Progenitor cell of endocrine pancreas (in vitro differentiated cells): ENCODE measurements around the gene PRXL2B. TPM values are rescaled to one million over a fixed set of nuclear protein-coding genes. Genes with fewer than 3 reads are reported as not detected.

Source experiments
- DNase-seq: peaks from one replicate; pipeline ENCODE4 v3.0.0; 2021; ENCODE audit warnings: low spot score; ENCODE audit not compliant: unreplicated experiment
- H3K27ac Mint-ChIP-seq: 2 replicates; pipeline ENCODE4 v1.8.0; 2021; ENCODE audit warnings: mild to moderate bottlenecking, moderate library complexity, mixed read lengths
- H3K27me3 Mint-ChIP-seq: 2 replicates; pipeline ENCODE4 v1.8.0; 2021; ENCODE audit warnings: mixed read lengths
- H3K36me3 Mint-ChIP-seq: 2 replicates; pipeline ENCODE4 v1.8.0; 2022; ENCODE audit warnings: mixed read lengths; ENCODE audit not compliant: insufficient read depth
- H3K4me1 Mint-ChIP-seq: 2 replicates; pipeline ENCODE4 v1.8.0; 2021; ENCODE audit warnings: low read depth, mixed read lengths
- H3K4me3 Mint-ChIP-seq: 2 replicates; pipeline ENCODE4 v1.8.0; 2021; ENCODE audit warnings: low read depth, mild to moderate bottlenecking, moderate library complexity, mixed read lengths
- H3K9me3 Mint-ChIP-seq: 2 replicates; pipeline ENCODE4 v1.8.0; 2021; ENCODE audit warnings: low read depth, mixed read lengths
- CTCF ChIP-seq: fragments of 200-600 bp; sonication (generic); IDR thresholded peaks from one replicate; pipeline ENCODE4 v1.5.0; 2021; ENCODE audit warnings: antibody characterized with exemption, mild to moderate bottlenecking; ENCODE audit not compliant: unreplicated experiment
- total RNA-seq: library from RNA; stranded (reverse); gene quantifications from 2 replicates; pipeline ENCODE4 v1.2.1, GENCODE V29; 2021

Gene PRXL2B
- total RNA-seq, 1 donor from 2014 or later, result 36.4 TPM

- H3K9me3 Mint-ChIP-seq, result peaks cover 8% of the 10 kb centered on the region
- TF ChIP-seq CTCF, result no peak
- no peak overlapping the region for H3K4me3 Mint-ChIP-seq
- H3K27ac Mint-ChIP-seq, result no peak overlapping the region
- no peaks in the 10 kb centered on the region for H3K36me3 Mint-ChIP-seq
- H3K4me1 Mint-ChIP-seq, result no peaks in the 10 kb centered on the region
- H3K27me3 Mint-ChIP-seq, result peaks cover 25% of the 10 kb centered on the region
- DNase-seq, result peak; percentile 8
Observed at GRCh38 chr1:2611621-2612437, 25.3 kb downstream of the PRXL2B start.

- Mint-ChIP-seq H3K4me3 (no peak overlapping the region), H3K27me3 (peaks cover 28% of the 10 kb centered on the region), H3K4me1 (no peaks in the 10 kb centered on the region), H3K36me3 (no peaks in the 10 kb centered on the region), H3K27ac (no peak overlapping the region), H3K9me3 (peaks cover 8% of the 10 kb centered on the region)
- no peak for DNase-seq
- TF ChIP-seq CTCF, result no peak
Observed at GRCh38 chr1:2612591-2613365, 26.2 kb downstream of the PRXL2B start.

- Mint-ChIP-seq H3K9me3 (peaks cover 8% of the 10 kb centered on the region), H3K36me3 (no peaks in the 10 kb centered on the region), H3K4me3 (no peak overlapping the region), H3K27me3 (peaks cover 37% of the 10 kb centered on the region), H3K4me1 (no peaks in the 10 kb centered on the region), H3K27ac (no peak overlapping the region)
- no peak for DNase-seq
- no peak for TF ChIP-seq CTCF
Observed at GRCh38 chr1:2614145-2614544, 27.6 kb downstream of the PRXL2B start.

- no peak for TF ChIP-seq CTCF
- Mint-ChIP-seq H3K27ac (no peak overlapping the region), H3K36me3 (no peaks in the 10 kb centered on the region), H3K4me1 (no peaks in the 10 kb centered on the region), H3K9me3 (peaks cover 13% of the 10 kb centered on the region), H3K27me3 (peaks cover 49% of the 10 kb centered on the region), H3K4me3 (no peak overlapping the region)
- no peak for DNase-seq
Observed at GRCh38 chr1:2617971-2618470, 31.4 kb downstream of the PRXL2B start.

GRCh38 chr1:2623571-2624337 lies 37.2 kb downstream of the PRXL2B start:
- no peaks in the 10 kb centered on the region for H3K36me3 Mint-ChIP-seq
- no peak overlapping the region for H3K27ac Mint-ChIP-seq
- no peaks in the 10 kb centered on the region for H3K4me1 Mint-ChIP-seq
- H3K27me3 Mint-ChIP-seq, result peaks cover 68% of the 10 kb centered on the region
- TF ChIP-seq CTCF, result no peak
- DNase-seq, result no peak
- H3K4me3 Mint-ChIP-seq, result no peak overlapping the region
- peaks cover 5% of the 10 kb centered on the region for H3K9me3 Mint-ChIP-seq
